HEK293 (cell line): ENCODE measurements around the gene TBX1.

Experiments used
- TF ChIP-seq, protein P1 (sequence below): fragments of 450-650 bp; formaldehyde crosslinking; IDR thresholded peaks from 2 replicates; pipeline ENCODE4 v1.5.1; 2016; ENCODE audit warnings: missing biosample characterization, missing genetic modification characterization
- TF ChIP-seq, protein P2 (sequence below): fragments of 450-650 bp; formaldehyde crosslinking; IDR thresholded peaks from 2 replicates; pipeline ENCODE4 v1.5.1; 2016; ENCODE audit warnings: missing biosample characterization, missing genetic modification characterization, low read depth

DNA sequence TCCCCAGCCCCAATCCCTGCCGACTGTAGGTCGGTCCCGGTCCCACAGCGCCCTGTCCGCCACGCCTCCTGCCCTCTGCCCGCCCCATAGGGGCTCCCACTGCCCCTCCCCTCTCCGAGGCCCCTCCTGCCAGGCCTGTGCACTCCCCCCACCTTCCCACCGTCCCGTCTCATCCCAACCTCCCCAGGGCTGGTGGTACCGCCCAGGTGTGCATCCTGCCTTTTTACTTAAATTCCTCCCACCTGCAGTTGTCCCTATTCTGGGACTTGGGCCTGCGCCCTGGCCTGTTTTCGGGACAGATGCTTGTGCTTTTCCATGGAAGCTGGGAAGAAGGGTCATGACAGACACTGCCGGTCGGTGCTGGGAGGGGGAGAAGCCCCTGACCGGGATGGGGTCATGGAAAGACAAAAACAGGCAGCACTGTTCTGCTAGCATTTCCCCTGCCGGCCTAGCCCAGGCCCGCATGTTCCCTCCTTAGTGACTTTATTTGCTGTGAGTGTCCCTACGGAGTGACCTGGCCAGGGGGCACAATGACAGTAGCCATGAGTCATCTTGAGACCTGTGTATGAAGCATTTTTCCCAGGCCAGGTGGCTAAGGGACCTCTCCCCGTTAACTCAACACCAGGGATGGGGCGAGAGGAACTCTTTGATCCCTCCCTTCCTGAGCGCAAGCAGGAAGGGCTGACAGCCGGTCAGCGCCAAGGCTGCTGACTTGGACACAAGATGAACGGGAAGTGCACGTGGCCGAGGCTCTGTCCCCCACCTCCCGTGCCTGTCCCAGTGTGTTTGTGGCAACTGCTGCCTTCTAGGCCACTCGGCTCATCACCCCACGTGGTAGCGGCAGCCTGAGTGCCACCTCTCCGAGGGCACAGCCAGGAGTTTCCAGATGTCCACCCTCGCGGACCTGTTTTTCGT is 7.1 kb downstream of the TBX1 start:
- TF ChIP-seq, protein P1, sequence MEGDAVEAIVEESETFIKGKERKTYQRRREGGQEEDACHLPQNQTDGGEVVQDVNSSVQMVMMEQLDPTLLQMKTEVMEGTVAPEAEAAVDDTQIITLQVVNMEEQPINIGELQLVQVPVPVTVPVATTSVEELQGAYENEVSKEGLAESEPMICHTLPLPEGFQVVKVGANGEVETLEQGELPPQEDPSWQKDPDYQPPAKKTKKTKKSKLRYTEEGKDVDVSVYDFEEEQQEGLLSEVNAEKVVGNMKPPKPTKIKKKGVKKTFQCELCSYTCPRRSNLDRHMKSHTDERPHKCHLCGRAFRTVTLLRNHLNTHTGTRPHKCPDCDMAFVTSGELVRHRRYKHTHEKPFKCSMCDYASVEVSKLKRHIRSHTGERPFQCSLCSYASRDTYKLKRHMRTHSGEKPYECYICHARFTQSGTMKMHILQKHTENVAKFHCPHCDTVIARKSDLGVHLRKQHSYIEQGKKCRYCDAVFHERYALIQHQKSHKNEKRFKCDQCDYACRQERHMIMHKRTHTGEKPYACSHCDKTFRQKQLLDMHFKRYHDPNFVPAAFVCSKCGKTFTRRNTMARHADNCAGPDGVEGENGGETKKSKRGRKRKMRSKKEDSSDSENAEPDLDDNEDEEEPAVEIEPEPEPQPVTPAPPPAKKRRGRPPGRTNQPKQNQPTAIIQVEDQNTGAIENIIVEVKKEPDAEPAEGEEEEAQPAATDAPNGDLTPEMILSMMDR, result no peak
- TF ChIP-seq, protein P2, sequence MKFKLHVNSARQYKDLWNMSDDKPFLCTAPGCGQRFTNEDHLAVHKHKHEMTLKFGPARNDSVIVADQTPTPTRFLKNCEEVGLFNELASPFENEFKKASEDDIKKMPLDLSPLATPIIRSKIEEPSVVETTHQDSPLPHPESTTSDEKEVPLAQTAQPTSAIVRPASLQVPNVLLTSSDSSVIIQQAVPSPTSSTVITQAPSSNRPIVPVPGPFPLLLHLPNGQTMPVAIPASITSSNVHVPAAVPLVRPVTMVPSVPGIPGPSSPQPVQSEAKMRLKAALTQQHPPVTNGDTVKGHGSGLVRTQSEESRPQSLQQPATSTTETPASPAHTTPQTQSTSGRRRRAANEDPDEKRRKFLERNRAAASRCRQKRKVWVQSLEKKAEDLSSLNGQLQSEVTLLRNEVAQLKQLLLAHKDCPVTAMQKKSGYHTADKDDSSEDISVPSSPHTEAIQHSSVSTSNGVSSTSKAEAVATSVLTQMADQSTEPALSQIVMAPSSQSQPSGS (tag by site-specific recombination), result no peak
